Peyer's patch (tissue), 4 donors: ENCODE measurements around the gene TRIM26. TPM values are rescaled to one million over a fixed set of nuclear protein-coding genes. Genes with fewer than 3 reads are reported as not detected.

Experiments
- DNase-seq, 3 donors: peaks; one replicate each; pipeline ENCODE4 v3.0.0-alpha.2; 2017 to 2019
- H3K27ac ChIP-seq, 4 donors: fragments of 200-600 bp; sonication (generic); one replicate each; pipeline ENCODE4 v1.5.1; 2016 to 2019
- H3K27me3 ChIP-seq, 2 donors: fragments of 200-600 bp; sonication (generic); one replicate each; pipeline ENCODE4 v1.5.1; 2019
- H3K36me3 ChIP-seq, 3 donors: fragments of 200-600 bp; sonication (generic); one replicate each; pipeline ENCODE4 v1.5.1; 2016 to 2019
- H3K4me1 ChIP-seq, 4 donors: fragments of 200-600 bp; sonication (generic); one replicate each; pipeline ENCODE4 v1.5.1; 2016 to 2019
- H3K4me3 ChIP-seq, 4 donors: fragments of 200-600 bp; sonication (generic); 1 replicate in 3 of 4; 2 replicates in 1 of 4; pipeline ENCODE4 v1.5.1; 2016 to 2019; ENCODE audit warnings: mild to moderate bottlenecking in 1 of 4
- H3K9me3 ChIP-seq, 4 donors: fragments of 200-600 bp; sonication (generic); one replicate each; pipeline ENCODE4 v1.5.1; 2016 to 2019; ENCODE audit warnings: mild to moderate bottlenecking in 1 of 4
- POLR2A ChIP-seq, 2 donors: fragments of 450-650 bp; IDR thresholded peaks; one replicate each; pipeline ENCODE4 v1.5.1; 2017; ENCODE audit warnings: antibody characterized with exemption in 2 of 2, mild to moderate bottlenecking in 2 of 2, moderate library complexity in 2 of 2
- total RNA-seq, 4 donors: library from RNA; depleted of rRNA; stranded (reverse); fragments of >200 nt; gene quantifications; one replicate each; pipeline ENCODE4 v1.1.0, GENCODE V29; 2016
- TF ChIP-seq, protein P1 (sequence below), 6 experiments: fragments of 450-650 bp in 4 of 6; fragments of 200-600 bp in 2 of 6; sonication (generic) in 1 of 6; IDR thresholded peaks; one replicate each; pipeline ENCODE4 v1.5.1; 2017 to 2019; ENCODE audit warnings: antibody characterized with exemption in 6 of 6, mild to moderate bottlenecking in 3 of 6, moderate library complexity in 1 of 6

TRIM26 gene
- total RNA-seq, 4 donors from 2014 or later = 65.9 to 175 (median 90.5) TPM

GRCh38 chr6:30198166-30199084 lies 14.8 kb downstream of the TRIM26 start:
- TF ChIP-seq, protein P1, sequence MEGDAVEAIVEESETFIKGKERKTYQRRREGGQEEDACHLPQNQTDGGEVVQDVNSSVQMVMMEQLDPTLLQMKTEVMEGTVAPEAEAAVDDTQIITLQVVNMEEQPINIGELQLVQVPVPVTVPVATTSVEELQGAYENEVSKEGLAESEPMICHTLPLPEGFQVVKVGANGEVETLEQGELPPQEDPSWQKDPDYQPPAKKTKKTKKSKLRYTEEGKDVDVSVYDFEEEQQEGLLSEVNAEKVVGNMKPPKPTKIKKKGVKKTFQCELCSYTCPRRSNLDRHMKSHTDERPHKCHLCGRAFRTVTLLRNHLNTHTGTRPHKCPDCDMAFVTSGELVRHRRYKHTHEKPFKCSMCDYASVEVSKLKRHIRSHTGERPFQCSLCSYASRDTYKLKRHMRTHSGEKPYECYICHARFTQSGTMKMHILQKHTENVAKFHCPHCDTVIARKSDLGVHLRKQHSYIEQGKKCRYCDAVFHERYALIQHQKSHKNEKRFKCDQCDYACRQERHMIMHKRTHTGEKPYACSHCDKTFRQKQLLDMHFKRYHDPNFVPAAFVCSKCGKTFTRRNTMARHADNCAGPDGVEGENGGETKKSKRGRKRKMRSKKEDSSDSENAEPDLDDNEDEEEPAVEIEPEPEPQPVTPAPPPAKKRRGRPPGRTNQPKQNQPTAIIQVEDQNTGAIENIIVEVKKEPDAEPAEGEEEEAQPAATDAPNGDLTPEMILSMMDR (IDR thresholded peaks at IDR 0.05) = no peak
- TF ChIP-seq POLR2A (IDR thresholded peaks at IDR 0.05) = no peak
- H3K27ac ChIP-seq = no peak overlapping the region
- H3K4me1 ChIP-seq = peaks cover 0 to 30% (median 0%) of the 10 kb centered on the region in 4 donors
- H3K4me3 ChIP-seq = no peak overlapping the region
- H3K27me3 ChIP-seq = no peaks in the 10 kb centered on the region
- H3K36me3 ChIP-seq = peaks cover 0 to 72% (median 0%) of the 10 kb centered on the region in 3 donors
- no peak for DNase-seq
- H3K9me3 ChIP-seq = no peaks in the 10 kb centered on the region

DNA sequence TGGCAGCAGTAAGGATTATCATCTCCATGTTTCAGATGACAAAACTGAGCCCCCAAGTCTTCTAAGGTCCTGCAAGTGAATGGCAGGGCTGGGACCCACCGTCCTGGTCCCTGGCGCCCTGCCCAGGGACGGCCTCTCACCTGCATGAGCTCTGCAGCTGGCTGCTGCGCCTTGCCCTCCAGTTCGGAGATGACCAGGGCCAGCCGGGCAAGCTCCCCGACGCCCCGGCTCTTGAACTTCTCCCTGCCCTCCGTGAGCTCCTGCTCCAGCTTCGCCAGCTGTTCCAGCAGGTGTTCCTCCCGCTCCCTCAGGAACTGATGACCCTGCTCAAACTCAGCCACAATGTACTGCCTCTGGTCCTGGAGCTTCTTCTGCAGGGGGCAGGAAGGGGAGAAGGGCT lies 16.8 kb downstream of the TRIM26 start:
- TF ChIP-seq POLR2A (IDR thresholded peaks at IDR 0.05) = no peak
- TF ChIP-seq, protein P1 (IDR thresholded peaks at IDR 0.05) = no peak
- Histone ChIP-seq H3K27me3 (no peaks in the 10 kb centered on the region), H3K36me3 (peaks cover 0 to 88% (median 0%) of the 10 kb centered on the region in 3 donors), H3K4me1 (peaks cover 0 to 11% (median 0%) of the 10 kb centered on the region in 4 donors), H3K27ac (no peak overlapping the region), H3K4me3 (no peak overlapping the region), H3K9me3 (no peaks in the 10 kb centered on the region)
- no peak for DNase-seq

DNA sequence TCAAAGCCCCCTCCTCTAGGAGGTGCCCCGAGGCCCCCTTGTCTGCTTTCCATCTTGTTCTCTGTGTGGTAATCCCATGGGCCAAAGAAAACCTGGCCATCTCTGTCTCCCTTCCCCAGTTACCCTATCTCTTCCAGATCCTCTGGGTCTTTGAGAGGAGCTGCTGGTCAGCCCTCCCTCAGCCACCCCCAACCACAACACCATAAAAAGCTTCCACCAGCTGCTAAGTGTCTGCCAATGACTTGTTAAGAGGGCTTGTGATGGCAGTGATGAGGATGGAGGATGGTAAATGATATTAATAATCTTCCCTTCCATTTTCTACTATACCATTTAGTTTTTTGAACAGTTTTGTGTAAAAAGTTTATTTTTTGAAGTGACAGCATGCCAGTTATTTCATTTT lies 17.3 kb downstream of the TRIM26 start:
- Histone ChIP-seq H3K4me1 (peaks cover 0 to 7% (median 0%) of the 10 kb centered on the region in 4 donors), H3K27ac (no peak overlapping the region), H3K27me3 (no peaks in the 10 kb centered on the region), H3K9me3 (no peaks in the 10 kb centered on the region), H3K4me3 (no peak overlapping the region), H3K36me3 (peaks cover 0 to 92% (median 0%) of the 10 kb centered on the region in 3 donors)
- no peak for DNase-seq
- TF ChIP-seq POLR2A (IDR thresholded peaks at IDR 0.05) = no peak
- TF ChIP-seq, protein P1 (IDR thresholded peaks at IDR 0.05) = no peak

DNA sequence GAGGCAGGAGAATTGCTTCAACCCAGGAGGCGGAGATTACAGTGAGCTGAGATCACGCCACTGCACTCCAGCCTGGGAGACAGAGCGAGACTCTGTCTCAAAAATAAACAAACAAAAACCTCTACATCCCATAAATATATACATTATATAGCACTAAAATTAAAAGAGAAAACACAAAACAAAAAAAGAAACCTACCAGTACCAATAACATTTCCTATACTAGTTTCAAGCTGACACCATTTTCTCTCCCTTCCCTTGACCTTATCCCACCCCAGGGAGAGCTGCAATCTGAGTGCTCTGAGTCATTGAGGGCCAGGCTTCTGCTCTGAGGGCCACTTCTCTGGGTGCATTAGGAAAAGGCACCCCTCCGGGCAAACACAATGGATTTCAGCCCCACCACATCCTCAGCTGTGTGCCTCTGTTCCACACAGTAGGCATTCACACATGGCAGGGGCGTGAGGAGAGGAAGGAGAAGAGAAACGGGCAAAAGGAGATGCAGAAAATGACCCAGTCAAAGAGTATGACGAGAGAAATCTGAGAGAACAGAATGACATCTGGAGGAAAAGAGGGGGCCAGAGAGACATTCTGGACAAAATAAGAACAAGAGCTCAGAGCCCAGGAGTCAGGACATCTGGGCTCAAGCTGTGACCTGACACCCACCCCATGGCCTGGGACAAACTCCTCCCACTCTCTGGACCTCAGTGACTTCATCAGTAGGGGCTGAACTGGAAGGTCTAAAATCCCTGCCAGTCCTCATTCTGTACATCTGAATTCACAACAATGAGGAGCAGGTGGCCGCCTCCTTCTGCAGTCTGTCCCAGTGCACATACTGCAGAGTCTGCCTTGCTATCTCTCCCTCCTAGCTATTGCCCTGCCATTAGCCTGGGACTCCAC lies 18.2 kb downstream of the TRIM26 start:
- Histone ChIP-seq H3K4me3 (no peak overlapping the region), H3K27me3 (no peaks in the 10 kb centered on the region), H3K9me3 (no peaks in the 10 kb centered on the region), H3K4me1 (no peaks in the 10 kb centered on the region), H3K27ac (no peak overlapping the region), H3K36me3 (peaks cover 0 to 89% (median 0%) of the 10 kb centered on the region in 3 donors)
- no peak for DNase-seq
- TF ChIP-seq, protein P1 (IDR thresholded peaks at IDR 0.05) = no peak
- no peak for TF ChIP-seq POLR2A (IDR thresholded peaks at IDR 0.05)

DNA sequence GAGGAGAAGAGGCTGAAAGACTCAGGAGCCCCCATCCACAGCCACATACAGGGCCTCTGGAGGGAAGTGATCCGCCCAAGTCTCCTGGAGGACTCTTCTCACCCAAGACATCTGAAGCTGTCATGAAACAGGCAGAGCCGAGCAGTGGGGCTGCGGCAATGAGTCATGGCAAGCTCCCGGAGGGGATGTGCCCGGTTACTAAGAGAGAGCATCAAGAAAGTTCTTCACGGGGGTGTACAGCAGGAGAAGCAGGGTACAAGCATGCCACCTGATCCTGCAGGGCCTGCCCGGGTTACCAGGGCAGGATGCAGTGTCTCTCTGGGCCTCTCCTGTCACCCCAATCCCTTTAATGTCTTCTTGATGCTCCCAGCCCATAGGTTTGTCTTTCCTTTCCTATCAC lies 21.1 kb downstream of the TRIM26 start:
- Histone ChIP-seq H3K27ac (no peak overlapping the region), H3K27me3 (no peaks in the 10 kb centered on the region), H3K4me1 (no peaks in the 10 kb centered on the region), H3K9me3 (no peaks in the 10 kb centered on the region), H3K4me3 (no peak overlapping the region), H3K36me3 (peaks cover 0 to 88% (median 0%) of the 10 kb centered on the region in 3 donors)
- no peak for DNase-seq
- no peak for TF ChIP-seq POLR2A (IDR thresholded peaks at IDR 0.05)
- TF ChIP-seq, protein P1 (IDR thresholded peaks at IDR 0.05) = no peak
